CD4-positive, alpha-beta T cell treated with Interferon gamma for 1 hour (primary cell): ENCODE results near the gene FGFRL1.
"Not testable (repeated sequence)": the region's sequence is repeated elsewhere in the genome, so short reads cannot be mapped to it uniquely, and the experiment has no call there.

Experiments used
- DNase-seq: peaks from one replicate; pipeline ENCODE4 v3.0.0-alpha.2; 2020

The FGFRL1 gene

DNA sequence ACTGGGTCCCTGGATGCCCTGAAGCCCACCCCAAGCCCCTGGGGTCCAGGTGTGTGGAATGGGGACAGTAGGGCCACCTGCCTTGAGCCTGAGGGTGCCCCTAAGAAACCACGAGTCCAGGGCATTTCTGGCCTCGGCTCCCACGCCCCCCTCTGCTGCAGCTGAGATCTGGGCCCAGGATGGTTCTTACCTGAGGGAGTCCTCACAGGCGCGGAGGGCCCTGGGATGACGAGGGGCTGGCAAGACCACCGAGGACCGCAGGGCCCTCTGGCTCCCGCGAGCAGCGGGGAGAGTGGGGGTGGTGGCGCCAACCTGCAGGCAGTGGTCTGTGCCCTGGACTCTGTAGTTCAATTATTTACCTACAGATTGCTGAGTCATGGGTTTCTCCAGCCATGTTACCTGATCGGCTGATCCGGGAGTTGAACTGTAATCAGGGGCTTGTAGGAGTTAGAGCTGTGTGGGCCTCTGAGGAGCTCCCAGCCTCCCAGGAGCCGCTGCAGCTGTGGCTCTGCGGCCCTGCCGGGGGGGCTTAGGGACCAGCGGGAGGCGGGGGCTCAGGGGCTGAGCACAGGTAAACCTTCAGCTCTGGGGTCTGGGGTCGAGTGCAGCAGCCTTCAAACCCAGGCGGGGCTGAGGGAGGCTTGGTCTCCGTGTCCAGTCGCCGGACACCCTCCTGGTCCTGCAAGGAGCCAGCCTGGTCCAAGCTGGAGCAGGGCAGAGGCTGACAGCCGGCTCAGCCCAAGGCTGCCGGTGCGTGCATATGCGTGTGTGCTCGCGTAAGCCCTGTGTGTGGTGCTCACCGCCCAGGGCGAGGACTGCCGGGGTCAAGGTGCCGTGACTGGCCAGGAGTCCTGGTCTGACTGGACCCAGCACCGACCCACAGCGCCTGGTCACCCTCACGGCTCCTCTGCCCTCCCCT is 18.1 kb upstream of the FGFRL1 start, which contains the start of gene SLC26A1:
Gene SLC26A1 (minus strand): TSS at position 294 of the 919 bp plus-strand sequence. CDS start 1,701 bp downstream, outside the sequence.
- no peak for DNase-seq

- no peak for DNase-seq
Observed at GRCh38 chr4:995311-996026, 16.0 kb upstream of the FGFRL1 start.

GRCh38 chr4:996030-996996 is 15.1 kb upstream of the FGFRL1 start:
- DNase-seq = no peak

DNA sequence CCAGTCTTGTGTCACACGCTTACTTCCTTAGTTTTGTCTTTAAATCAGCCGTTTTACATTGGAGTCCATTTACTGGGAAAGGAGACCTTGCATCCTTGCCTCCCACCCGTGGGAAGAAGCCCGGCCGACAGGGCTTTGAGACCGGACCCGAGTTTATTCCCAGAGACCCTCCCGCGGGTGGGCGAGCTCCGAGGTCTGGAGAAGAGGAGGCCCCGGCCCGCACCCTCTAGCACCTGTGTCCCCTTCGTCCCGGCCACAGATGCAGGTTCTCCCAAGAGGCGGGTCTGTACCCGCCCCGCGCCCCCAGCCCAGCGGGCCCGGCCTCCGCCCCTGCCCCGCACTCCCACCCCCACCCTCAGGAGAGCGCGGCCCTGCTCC is 14.4 kb upstream of the FGFRL1 start:
- DNase-seq = no peak

DNA sequence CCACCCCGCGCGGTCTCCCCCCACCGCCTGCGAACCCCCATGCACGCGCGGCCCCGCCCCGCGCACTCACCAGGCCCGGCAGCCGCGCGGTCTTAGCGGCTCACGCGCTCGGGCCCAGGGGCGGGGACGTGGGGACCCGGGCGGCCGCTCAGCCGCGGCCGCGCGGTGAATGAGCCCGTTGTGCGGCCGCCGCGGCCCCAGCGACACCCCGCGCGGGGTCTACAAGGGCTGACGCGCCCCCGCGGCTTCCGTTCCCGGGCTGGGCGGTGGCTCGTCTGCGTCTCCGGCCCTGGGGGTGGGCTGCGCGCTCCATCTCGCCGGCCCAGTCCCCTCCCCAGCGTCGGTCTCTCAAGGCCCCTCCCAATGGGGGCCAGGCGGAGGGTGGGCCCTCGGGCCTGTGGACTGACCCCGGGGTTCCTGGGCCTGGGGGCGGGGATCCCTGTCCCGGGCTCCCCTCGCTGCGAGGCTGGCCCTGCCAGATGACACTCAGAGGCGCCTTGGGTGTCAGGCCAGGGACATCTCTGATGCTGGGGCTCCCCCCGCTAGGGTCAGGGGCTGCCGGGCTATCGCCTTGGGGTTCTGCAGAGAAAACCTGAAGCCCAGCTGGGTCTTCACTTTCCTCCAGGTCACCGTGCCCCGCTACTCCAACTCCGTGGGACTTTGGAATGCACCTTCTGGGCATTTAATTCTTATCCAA is 13.9 kb upstream of the FGFRL1 start:
- no peak for DNase-seq

- no peak for DNase-seq
Observed at GRCh38 chr4:998096-998691, 13.2 kb upstream of the FGFRL1 start.

DNA sequence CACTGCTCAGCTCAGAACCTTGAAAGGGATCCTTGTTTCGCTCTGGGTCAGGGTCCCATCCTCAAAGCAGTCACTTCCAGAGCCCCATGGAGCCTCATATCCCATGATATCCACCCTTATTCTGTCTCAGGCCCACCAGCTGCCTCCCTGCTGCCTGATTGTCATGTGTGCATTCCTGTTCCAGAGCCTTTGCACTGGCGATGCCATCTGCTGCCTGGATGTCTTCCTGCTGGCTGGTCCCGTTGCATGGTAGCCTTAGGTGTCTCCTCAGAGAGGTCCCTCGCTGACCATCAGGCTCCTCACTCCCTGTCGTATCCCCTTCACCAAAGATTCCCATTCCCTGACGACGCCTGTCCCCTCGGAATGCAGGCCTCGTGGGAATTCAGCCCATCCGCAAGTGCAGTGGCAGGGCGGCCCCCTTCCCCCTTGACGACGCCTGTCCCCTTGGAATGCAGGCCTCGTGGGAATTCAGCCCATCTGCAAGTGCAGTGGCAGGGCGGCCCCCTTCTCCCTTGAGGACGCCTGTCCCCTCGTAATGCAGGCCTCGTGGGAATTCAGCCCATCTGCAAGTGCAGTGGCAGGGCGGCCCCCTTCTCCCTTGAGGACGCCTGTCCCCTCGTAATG is 12.1 kb upstream of the FGFRL1 start:
- DNase-seq = not testable (repeated sequence)

DNA sequence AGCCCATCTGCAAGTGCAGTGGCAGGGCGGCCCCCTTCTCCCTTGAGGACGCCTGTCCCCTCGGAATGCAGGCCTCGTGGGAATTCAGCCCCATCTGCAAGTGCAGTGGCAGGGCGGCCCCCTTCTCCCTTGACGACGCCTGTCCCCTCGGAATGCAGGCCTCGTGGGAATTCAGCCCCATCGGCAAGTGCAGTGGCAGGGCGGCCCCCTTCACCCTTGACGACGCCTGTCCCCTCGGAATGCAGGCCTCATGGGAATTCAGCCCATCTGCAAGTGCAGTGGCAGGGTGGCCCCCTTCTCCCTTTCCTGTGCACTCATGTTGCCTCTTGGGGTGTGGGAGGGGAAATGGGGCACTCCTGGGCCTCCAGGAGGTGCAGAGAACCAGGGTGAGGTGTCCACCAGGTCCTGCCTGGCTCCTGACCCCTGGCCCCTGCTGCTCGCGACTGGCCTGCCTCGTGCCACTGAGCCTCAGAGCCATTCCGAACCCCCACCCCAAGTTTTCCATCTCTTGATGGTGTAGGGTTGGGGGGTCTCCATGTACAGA is 11.5 kb upstream of the FGFRL1 start:
- no peak for DNase-seq

DNA sequence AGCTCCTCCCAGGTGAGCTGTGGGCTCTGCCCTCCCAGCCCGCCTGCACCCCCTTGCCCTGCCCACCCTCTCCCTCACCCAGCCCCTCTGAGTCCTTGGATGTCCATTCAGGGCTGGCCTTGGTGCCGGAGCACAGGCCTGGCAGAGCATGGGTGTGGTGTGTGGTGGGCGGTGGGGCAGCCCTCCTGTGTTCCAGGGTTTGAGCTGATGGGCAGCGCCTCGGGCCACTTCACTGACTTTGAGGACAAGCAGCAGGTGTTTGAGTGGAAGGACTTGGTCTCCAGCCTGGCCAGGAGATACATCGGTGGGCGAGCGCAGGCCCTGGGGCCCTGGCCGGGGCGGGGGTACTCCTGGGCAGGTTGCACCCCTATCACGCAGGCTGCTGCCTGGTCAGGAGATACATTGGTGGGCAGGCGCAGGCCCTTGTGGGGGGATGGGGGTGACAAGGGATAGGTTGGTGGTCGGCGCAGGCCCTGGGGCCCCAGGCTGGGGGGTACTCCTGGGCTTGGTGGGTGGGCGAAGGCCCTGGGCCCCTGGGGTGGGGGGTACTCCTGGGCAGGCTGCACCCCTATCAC is 10.7 kb upstream of the FGFRL1 start:
- DNase-seq = no peak

- no peak for DNase-seq
Observed at GRCh38 chr4:1001561-1002130, 9.8 kb upstream of the FGFRL1 start.

DNA sequence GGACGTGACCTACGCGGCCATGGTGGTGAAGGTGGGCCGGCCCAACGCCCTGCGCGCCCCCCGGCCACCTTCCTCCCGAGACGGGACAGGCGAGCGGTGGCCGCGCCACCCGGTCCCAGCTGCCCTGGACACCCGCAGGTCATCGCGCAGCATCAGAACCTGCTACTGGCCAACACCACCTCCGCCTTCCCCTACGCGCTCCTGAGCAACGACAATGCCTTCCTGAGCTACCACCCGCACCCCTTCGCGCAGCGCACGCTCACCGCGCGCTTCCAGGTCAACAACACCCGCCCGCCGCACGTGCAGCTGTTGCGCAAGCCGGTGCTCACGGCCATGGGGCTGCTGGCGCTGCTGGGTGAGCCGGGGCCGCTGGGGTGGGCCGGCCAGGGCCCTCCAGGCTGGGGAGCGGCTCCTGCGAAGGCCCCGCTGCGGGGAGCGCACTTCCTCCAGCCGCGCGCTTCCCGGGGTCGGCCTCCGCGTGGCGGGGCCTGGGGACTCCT is 9.2 kb upstream of the FGFRL1 start:
- no peak for DNase-seq

GRCh38 chr4:1002631-1003251 is 8.7 kb upstream of the FGFRL1 start:
- no peak for DNase-seq

DNA sequence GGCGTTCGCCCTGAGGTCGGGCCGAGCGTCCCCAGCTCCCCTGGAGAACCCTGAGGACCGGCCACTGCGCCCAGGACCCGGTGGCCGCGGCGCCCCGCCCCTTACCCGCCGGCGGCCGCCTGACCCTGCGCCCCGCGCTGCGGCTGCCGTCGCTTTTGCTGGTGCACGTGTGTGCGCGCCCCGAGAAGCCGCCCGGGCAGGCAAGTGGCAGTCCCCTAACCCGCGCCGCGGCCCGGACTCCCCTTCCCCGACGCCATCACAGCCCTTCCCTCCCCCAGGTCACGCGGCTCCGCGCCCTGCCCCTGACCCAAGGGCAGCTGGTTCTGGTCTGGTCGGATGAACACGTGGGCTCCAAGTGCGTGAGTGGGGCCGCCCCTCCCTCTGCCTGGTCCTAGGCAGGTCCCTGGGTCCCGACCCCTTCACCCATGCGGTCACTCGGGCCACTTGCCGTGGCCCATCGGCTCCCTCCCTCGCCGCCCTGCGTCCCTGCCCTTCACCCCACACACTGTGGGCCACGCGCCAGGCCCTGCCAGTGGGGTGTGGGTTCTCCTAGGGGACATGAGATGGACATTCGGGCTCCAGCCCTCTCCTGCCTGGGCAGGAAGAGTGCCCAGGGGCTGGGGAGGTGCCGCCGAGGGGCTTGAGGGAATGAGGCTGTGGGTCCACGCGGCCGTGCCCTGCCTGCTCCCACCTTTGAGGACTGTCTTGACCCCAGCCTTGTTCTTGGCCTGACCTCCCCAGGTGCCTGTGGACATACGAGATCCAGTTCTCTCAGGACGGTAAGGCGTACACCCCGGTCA is 8.0 kb upstream of the FGFRL1 start:
- no peak for DNase-seq

GRCh38 chr4:1004071-1004418 is 7.4 kb upstream of the FGFRL1 start:
- DNase-seq = no peak

DNA sequence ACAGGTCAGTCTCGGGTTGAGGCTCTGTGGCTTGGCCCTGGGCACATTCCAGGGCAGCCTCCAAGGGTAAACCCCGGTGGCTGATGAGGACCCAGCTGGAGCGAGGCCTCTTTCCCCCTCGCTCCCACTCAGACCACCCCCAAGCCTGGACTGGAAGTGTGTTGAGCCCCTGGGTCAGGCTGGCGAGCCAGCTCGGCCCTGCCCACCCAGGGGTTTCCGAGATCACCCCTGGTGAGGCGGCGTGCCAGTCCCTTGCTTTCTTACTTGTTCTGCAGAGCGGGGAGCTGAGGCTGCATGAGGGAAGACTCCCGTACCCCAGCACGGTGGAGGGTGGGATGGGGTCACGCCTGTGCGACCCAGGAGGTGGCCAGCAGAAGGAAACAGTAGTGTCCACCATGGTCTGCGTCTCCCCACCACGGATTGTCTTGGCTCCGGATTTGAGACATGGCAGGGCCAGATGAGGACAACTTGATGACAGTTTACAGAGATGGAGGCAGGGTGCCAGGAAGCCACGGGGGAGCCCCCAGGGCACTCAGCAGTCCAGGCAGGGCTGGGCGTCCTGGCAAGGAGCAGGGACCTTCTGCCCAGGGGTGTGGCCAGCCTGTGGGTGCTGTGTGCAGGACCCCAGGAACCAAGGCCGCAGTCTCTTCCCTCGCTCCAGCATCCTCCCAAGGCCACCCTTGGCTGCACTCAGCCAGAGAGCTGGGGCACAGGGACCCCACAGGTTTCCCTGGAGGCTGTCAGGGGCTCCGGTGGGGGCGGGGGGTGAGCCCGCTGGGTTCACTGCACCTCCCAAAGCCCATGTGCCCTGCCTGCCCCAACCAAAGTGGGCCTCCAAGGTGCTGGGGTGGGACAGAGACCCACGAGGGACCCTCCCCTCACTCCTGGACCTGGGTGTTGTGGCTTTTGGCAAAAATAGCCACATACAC is 6.6 kb upstream of the FGFRL1 start:
- DNase-seq = no peak

GRCh38 chr4:1006856-1007255 is 4.6 kb upstream of the FGFRL1 start:
- no peak for DNase-seq

DNA sequence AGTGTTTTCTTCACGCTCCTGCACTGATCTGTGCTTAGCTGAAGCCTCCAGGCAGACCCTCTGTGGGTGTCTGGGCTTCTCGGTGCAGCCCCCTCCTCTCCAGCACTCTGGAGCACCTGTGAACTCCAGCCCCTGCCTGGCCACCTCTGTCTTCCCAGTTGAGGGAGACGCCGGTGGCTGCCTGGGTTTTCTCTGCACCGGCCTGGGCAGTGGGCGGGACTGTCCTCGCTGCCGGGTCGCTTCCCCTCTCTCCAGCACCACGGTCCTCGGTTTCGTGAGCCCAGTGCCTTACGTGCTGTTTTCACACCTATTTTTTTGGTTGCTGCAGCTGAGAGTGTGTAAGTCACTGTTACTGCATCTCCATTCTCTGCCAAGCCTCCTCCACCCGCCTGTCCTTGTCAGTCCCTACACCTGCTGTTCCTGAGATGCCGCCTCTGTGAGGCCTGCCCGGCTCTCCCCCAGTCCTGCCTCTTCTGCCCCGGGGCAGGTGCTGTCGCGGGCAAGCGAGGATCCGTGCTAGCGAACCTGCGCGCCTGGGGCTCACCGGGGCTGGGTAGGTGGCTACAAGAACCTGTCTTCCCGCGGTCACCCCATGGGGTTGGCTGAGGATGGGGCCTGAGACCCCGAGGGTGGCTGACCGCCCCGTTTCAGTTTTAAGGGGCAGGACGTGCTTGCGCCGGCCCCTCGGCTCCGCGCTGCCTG is 2.4 kb upstream of the FGFRL1 start:
- DNase-seq = peak; percentile 21
